ENCODE data around the gene PRICKLE1. TPM values are rescaled to one million over a fixed set of nuclear protein-coding genes. Genes with fewer than 3 reads are reported as not detected.

Gene PRICKLE1
- total RNA-seq, 2 donors from 2014 or later = 7.6 to 19.7 TPM

DNA sequence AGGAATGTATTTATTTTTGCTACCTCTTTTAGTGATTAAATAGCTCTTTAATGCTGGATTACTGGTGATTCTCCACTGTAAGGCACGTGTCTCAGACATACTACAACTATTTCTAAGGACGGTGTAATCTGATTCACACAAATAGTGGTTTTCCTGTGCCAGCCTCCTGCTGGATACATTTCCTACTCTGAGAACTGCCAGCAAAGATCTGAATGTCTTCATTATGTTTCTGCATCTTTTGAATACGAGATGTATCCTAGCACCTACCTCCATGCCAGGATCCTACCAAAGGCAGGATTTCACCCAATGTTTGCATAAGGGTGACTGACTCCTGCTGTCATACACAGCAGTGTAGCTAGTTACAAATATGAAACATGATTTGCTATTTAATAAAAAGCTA is 120.6 kb downstream of the PRICKLE1 start:
- Histone ChIP-seq H3K4me3 (no peak overlapping the region), H3K36me3 (peaks cover 28% of the 10 kb centered on the region), H3K27ac (no peak overlapping the region), H3K27me3 (no peaks in the 10 kb centered on the region), H3K9me3 (no peaks in the 10 kb centered on the region), H3K4me1 (peaks cover 0 to 19% of the 10 kb centered on the region in 2 donors)
- TF ChIP-seq, protein P1, sequence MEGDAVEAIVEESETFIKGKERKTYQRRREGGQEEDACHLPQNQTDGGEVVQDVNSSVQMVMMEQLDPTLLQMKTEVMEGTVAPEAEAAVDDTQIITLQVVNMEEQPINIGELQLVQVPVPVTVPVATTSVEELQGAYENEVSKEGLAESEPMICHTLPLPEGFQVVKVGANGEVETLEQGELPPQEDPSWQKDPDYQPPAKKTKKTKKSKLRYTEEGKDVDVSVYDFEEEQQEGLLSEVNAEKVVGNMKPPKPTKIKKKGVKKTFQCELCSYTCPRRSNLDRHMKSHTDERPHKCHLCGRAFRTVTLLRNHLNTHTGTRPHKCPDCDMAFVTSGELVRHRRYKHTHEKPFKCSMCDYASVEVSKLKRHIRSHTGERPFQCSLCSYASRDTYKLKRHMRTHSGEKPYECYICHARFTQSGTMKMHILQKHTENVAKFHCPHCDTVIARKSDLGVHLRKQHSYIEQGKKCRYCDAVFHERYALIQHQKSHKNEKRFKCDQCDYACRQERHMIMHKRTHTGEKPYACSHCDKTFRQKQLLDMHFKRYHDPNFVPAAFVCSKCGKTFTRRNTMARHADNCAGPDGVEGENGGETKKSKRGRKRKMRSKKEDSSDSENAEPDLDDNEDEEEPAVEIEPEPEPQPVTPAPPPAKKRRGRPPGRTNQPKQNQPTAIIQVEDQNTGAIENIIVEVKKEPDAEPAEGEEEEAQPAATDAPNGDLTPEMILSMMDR (IDR thresholded peaks at IDR 0.05) = no peak
- no peak for DNase-seq (ENCODE audit: low spot score)

DNA sequence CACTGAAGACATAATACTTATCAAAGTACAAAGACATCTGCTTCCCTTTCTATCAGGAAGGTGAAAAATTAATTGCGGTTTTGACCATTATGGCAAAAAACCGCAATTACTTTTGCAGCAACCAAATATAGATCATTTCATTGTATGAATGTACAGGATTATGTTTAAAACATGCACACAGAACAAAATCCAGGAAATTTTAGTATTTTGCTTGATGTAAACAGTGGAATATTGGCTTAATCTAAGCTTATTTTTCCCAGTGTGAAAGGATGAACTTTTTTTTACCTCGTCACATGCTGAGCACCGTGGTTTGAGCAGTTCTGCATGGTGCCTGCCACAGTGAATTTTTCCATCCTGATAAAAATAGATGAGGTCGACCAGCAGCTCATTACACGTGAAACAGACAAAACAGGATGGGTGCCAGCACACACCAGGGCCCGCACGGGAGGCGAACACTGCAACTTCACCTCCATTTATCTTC is 121.2 kb downstream of the PRICKLE1 start:
- no peak overlapping the region for H3K4me3 ChIP-seq
- H3K36me3 ChIP-seq = peaks cover 33% of the 10 kb centered on the region
- TF ChIP-seq, protein P1 (IDR thresholded peaks at IDR 0.05) = no peak
- H3K9me3 ChIP-seq = no peaks in the 10 kb centered on the region
- H3K4me1 ChIP-seq = peaks cover 0 to 19% of the 10 kb centered on the region in 2 donors
- no peaks in the 10 kb centered on the region for H3K27me3 ChIP-seq
- no peak overlapping the region for H3K27ac ChIP-seq
- no peak for DNase-seq (ENCODE audit: low spot score)

DNA sequence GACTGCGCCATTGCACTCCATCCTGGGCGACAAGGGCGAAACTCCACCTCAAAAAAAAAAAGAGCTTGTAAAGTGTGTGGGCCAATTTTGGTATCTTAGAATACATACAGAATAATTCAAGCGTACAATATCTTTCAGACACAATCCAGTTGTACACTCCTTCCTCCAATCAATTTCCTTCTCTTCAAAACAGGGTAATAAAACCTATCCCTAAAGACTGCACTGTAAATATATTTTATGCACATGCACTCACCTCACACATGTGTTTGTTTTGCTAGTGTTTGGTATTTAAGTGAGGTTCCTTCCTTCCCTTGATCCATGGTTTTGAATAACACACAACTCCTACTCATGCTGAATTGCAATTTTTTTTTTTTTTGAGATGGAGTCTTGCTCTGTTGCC is 125.9 kb downstream of the PRICKLE1 start:
- TF ChIP-seq, protein P1 (IDR thresholded peaks at IDR 0.05) = no peak
- H3K4me1 ChIP-seq = peaks cover 0 to 7% of the 10 kb centered on the region in 2 donors
- peaks cover 52% of the 10 kb centered on the region for H3K36me3 ChIP-seq
- DNase-seq (ENCODE audit: low spot score) = no peak
- H3K4me3 ChIP-seq = no peak overlapping the region
- no peaks in the 10 kb centered on the region for H3K9me3 ChIP-seq
- H3K27ac ChIP-seq = no peak overlapping the region
- H3K27me3 ChIP-seq = no peaks in the 10 kb centered on the region

DNA sequence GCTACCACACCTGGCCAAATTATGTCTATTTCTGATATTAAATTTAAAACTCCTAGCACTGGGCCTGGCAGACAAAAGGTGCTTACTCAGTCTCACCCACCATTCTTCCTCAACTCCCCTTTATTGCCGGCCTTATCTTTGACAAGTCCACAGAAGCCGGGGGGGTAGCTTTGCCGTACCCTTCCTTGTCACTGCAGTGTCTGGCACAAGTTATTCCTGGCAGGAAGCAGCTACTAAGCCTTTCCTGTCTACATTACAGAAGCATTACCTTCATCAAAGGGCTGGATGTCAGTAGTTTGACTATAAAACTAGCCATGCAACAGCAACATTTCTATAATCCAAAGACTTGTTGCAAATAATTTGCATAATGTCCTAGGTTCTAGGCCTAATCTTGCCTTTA is 127.1 kb downstream of the PRICKLE1 start:
- Histone ChIP-seq H3K36me3 (peaks cover 52% of the 10 kb centered on the region), H3K27ac (no peak overlapping the region), H3K9me3 (no peaks in the 10 kb centered on the region), H3K4me1 (no peaks in the 10 kb centered on the region), H3K4me3 (no peak overlapping the region), H3K27me3 (no peaks in the 10 kb centered on the region)
- TF ChIP-seq, protein P1 (IDR thresholded peaks at IDR 0.05) = no peak
- no peak for DNase-seq (ENCODE audit: low spot score)

DNA sequence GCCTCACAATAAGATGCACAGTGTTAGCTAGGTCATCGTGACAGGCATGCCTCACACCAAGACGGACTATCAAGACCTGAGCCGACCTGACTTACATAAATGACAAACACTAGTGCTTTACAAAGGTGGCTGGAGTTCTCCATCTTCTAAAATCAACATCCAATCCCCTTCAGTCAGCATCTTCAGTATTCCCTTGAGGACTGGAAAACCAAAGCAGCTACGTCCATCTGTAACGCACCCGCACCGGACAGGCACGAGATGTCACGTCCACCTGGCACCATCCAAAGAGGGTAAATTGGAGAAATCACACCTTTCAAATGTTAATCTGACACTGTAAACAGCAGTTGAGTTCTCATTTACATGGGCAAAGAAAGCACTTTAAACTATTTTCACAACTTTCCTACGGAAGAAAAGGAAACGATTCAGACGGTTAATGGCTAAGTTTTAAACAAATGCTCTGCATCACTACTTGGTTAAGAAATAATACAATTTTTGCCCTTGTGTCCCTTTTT is 130.2 kb downstream of the PRICKLE1 start:
- TF ChIP-seq, protein P1 (IDR thresholded peaks at IDR 0.05) = no peak
- Histone ChIP-seq H3K4me3 (no peak overlapping the region), H3K4me1 (no peaks in the 10 kb centered on the region), H3K36me3 (peaks cover 29% of the 10 kb centered on the region), H3K27ac (no peak overlapping the region), H3K27me3 (no peaks in the 10 kb centered on the region), H3K9me3 (no peaks in the 10 kb centered on the region)
- DNase-seq (ENCODE audit: low spot score) = no peak

DNA sequence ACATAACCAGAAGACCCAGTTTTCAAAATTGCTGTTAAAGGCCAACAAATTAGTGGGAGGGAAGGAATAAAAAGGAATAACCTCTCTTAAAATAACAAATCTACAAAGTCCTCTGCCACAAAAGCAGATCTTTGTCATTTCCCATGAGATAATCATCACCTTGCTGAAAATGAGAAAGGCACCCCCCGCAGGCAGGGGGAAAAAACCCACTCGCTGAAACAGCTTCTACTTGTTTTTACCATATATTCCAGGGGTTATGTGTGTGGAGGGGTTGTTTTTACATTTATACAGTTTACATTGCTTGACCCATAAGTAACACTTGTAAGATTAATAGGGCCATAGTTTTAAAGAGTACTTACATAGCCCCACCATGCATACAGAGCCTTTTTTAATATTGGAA is 131.0 kb downstream of the PRICKLE1 start:
- H3K27ac ChIP-seq = no peak overlapping the region
- H3K9me3 ChIP-seq = no peaks in the 10 kb centered on the region
- H3K27me3 ChIP-seq = no peaks in the 10 kb centered on the region
- DNase-seq (ENCODE audit: low spot score) = no peak
- H3K36me3 ChIP-seq = peaks cover 21% of the 10 kb centered on the region
- TF ChIP-seq, protein P1 (IDR thresholded peaks at IDR 0.05) = no peak
- no peak overlapping the region for H3K4me3 ChIP-seq
- H3K4me1 ChIP-seq = no peaks in the 10 kb centered on the region

All from right atrium auricular region (tissue), 2 donors.